HL-60 (cell line): ENCODE data around the gene ABCB4.

Experiments used
- DNase-seq, 2 experiments: peaks; one replicate each; pipeline ENCODE4 v3.0.0-alpha.2; 2010 to 2020; ENCODE audit warnings: low read depth in 1 of 2, low spot score in 1 of 2
- H3K27ac ChIP-seq: fragments of 250-450 bp; sonication (Bioruptor Pico); replicated peaks from 2 replicates; pipeline ENCODE4 v1.5.1; 2020; ENCODE audit warnings: mild to moderate bottlenecking, moderate library complexity
- H3K27me3 ChIP-seq: fragments of 250-450 bp; sonication (Bioruptor Pico); 2 replicates; pipeline ENCODE4 v1.5.1; 2021; ENCODE audit warnings: mild to moderate bottlenecking, moderate library complexity; ENCODE audit not compliant: insufficient read depth, poor library complexity, severe bottlenecking
- H3K4me3 ChIP-seq: replicated peaks from 2 replicates; pipeline ENCODE4 v1.5.1; 2011; ENCODE audit warnings: mild to moderate bottlenecking, control low read depth, low read length; ENCODE audit not compliant: insufficient read depth
- CTCF ChIP-seq: IDR thresholded peaks from one replicate; pipeline ENCODE4 v1.5.1; 2011; ENCODE audit warnings: low read length, control low read depth, inconsistent platforms; ENCODE audit not compliant: insufficient read depth
- GABPA ChIP-seq: IDR thresholded peaks from 2 replicates; pipeline ENCODE4 v1.6.1; 2012; ENCODE audit warnings: low read depth
- POLR2AphosphoS5 ChIP-seq: IDR thresholded peaks from 2 replicates; pipeline ENCODE4 v1.6.1; 2012; ENCODE audit warnings: low read depth
- SPI1 ChIP-seq: IDR thresholded peaks from 2 replicates; pipeline ENCODE4 v1.6.1; 2012; ENCODE audit warnings: low read depth, mild to moderate bottlenecking, borderline replicate concordance
- TF ChIP-seq, protein P1 (sequence below): IDR thresholded peaks from 2 replicates; pipeline ENCODE4 v1.6.1; 2012; ENCODE audit warnings: low read depth; ENCODE audit not compliant: insufficient replicate concordance

The ABCB4 gene

GRCh38 chr7:87424075-87424474 is 51.4 kb downstream of the ABCB4 start:
- no peak overlapping the region for H3K27ac ChIP-seq
- no peak for DNase-seq
- TF ChIP-seq GABPA, result no peak
- TF ChIP-seq POLR2AphosphoS5, result no peak
- TF ChIP-seq, protein P1, sequence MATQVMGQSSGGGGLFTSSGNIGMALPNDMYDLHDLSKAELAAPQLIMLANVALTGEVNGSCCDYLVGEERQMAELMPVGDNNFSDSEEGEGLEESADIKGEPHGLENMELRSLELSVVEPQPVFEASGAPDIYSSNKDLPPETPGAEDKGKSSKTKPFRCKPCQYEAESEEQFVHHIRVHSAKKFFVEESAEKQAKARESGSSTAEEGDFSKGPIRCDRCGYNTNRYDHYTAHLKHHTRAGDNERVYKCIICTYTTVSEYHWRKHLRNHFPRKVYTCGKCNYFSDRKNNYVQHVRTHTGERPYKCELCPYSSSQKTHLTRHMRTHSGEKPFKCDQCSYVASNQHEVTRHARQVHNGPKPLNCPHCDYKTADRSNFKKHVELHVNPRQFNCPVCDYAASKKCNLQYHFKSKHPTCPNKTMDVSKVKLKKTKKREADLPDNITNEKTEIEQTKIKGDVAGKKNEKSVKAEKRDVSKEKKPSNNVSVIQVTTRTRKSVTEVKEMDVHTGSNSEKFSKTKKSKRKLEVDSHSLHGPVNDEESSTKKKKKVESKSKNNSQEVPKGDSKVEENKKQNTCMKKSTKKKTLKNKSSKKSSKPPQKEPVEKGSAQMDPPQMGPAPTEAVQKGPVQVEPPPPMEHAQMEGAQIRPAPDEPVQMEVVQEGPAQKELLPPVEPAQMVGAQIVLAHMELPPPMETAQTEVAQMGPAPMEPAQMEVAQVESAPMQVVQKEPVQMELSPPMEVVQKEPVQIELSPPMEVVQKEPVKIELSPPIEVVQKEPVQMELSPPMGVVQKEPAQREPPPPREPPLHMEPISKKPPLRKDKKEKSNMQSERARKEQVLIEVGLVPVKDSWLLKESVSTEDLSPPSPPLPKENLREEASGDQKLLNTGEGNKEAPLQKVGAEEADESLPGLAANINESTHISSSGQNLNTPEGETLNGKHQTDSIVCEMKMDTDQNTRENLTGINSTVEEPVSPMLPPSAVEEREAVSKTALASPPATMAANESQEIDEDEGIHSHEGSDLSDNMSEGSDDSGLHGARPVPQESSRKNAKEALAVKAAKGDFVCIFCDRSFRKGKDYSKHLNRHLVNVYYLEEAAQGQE, result no peak
- no peak for TF ChIP-seq CTCF
- no peak for TF ChIP-seq SPI1
- no peaks in the 10 kb centered on the region for H3K27me3 ChIP-seq
- no peak overlapping the region for H3K4me3 ChIP-seq

DNA sequence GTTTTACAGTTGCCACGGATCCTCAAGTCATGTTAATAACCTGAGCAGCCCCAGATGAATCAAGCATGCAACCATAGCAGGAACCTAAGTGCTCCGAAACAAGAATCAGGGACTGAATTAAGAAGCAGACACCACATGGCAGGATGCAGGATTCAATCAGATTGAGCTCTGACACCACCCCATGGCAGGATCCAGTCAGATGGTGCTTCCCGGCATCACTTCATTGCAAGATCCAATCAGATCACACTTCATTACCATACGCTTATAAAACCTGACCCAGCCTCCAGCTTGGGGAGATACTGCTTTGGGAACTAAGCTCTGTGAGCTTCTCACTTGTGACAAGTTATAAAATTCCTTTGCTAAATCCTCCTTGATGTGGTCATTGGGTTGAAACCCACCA is 55.3 kb downstream of the ABCB4 start:
- Histone ChIP-seq H3K27me3 (no peaks in the 10 kb centered on the region), H3K27ac (no peak overlapping the region), H3K4me3 (no peak overlapping the region)
- no peak for DNase-seq
- no peak for TF ChIP-seq SPI1
- TF ChIP-seq GABPA, result no peak
- no peak for TF ChIP-seq CTCF
- no peak for TF ChIP-seq POLR2AphosphoS5
- TF ChIP-seq, protein P1, result no peak

DNA sequence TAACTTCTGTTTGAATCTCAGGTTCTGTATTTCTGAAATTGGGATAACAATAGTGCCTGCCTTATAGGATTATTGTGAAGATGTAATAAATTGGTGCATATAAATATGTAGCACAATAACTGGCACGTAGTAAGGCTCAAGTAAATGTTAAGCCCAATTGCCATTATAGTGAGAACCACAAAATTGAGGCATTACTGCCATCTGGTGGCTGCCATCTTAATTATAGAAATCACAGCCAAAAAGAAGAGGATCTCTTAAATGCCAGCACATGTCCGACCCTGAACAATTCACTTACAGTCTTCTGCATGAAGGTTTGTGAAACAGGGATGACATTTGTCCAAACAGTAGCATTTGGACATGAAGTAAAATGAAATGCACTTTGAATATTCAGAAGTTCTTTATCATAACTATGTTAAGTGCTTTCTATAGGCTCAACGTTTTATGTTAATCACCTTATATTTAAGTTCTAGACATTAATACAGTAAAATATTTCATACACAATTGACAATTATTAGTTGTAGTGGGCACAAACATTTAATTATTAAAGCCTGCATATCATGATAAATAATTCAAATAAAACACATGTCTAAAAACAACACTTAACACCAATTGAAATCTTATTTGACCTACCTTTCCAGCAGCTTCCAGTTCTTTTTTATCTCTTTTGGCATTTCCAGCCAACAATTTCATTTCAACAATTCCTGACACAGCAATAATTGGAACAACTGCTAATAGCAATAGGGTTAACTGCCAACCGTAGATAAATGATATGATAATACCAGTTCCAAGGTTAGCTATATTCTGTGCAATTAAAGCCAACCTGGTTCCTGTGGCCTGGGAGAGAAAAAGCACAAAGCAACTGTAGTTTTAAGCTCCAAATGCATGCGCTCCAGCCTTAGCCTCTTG is 58.5 kb downstream of the ABCB4 start:
- Histone ChIP-seq H3K4me3 (no peak overlapping the region), H3K27me3 (no peaks in the 10 kb centered on the region), H3K27ac (no peak overlapping the region)
- peak in 1 of 2 experiments; percentile 51 for DNase-seq
- TF ChIP-seq CTCF, result peak; percentile 36
- no peak for TF ChIP-seq GABPA
